Stimulated activated CD4-positive, alpha-beta T cell treated with anti-CD3 and anti-CD28 coated beads, Interleukin-12 subunit alpha, Interleukin-12 subunit beta, amount 100 ng/mL, for 48 hours (primary cell): ENCODE data around the gene GNPDA1.
A peak's percentile ranks its signal among the peaks of the same experiment; 100 is the strongest.

Experiments used
- DNase-seq, 3 donors: peaks; one replicate each; pipeline ENCODE4 v3.0.0-alpha.2; 2020; ENCODE audit warnings: low read depth in 2 of 3, low spot score in 1 of 3

Gene GNPDA1

DNA sequence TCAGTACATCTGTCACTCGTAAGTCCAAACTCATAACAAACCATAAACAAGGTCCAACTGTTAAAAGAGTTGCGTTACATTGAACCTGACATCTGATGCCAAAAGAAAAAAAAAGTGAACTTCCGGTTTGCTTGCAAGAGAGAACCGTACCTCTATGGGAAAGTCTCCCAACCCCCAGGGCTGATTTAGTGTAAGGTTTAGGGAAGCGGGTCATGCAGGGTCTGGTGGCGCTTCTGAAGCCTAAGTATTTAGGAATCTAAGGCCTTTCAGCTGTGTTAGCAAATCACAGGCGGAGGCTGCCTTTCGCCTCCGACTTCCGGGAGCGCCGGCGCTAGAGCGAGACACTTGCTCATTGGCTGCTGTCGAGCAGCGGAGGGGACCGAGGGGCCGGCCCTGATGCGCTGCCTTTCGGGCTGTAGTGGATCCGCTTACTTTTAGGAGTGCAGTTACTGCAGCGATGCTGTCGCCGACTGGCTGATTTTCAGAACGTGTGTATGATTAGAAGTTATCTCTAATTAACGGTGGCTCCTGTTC, 12.0 kb upstream of the GNPDA1 start:
- peak; percentile 71 to 82 (median 81) for DNase-seq

- no peak for DNase-seq
Measured at GRCh38 chr5:142023836-142024235, 11.0 kb upstream of the GNPDA1 start.

- DNase-seq = no peak
Measured at GRCh38 chr5:142020122-142020659, 7.4 kb upstream of the GNPDA1 start.

DNA sequence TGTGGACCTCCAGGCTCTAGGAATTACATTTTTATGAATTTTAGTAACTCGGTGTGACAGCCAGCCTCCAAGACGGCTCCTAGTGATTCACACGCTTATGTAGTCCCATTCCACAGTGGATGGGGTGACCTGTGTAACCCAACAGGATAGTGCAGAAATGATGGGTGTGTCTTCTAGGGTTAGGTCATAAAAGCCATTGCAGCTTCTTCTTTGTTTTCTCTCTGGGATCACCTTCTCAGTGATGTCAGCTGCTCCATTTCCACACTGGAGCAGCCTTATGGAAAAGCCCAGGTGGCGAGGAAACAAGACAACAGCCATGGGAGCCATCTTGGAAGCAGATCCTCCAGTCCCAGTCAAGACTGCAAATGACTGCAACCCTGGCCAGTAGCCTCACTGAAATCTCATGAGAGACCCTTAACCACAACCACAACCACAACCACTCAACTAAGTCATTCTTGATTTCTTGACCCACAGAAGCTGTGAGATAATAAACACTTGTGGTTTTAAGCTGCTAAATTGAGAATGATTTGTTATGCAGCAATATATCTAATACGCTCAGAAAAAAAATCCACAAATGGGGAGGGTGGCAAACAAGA, 5.1 kb upstream of the GNPDA1 start:
- no peak for DNase-seq

DNA sequence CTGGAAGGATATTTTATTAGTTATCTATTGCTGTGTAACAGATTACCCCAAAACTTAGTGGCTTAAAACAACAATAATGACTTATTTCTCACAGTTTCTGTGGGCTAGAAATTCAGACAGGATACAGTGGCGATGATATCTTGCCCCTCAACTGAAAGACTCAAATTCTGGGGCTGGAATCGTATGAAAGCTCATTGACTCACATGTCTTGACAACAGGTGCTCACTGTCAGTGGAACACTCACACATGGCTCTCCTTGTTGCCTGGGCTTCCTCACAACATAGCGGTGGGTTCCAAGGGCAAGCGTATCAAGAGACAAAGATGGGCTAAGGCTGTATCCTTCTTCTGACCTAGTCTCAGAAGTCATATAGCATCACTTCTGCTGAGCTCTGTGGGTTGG, 3.7 kb upstream of the GNPDA1 start:
- no peak for DNase-seq

- DNase-seq = peak in 2 of 3 donors; percentile 45 to 55
Measured at GRCh38 chr5:142015781-142016533, 3.1 kb upstream of the GNPDA1 start.

DNA sequence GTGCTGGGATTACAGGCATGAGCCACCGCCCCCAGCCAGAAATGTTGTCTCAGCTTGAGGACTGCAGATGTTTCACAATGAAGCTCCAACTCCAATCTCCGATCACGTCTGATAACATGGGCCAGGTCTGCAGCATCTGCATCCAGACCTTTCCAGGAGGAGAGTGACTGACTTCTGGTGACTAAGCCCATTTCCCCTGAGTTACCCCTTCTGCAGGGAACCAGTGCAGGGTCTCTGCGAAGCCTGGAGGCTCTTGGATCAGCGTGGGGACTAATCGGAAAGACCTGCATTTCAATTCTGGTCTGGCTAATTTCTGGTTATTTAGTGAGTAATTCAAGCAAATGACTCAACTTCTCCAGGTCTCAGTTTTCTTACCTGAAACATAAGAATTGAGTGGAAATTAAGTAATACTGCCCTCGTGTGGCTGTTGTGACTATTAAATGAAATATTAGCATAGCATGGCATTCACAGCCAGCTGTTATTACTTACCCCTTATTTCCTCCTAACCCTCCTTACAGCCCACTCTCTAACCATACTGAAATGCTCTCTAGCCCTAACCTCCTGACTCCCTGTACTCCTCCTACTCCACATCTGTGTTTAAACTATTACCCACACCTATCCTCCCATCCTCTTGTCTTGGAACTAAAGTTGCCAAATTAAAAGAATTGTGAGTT, 2.2 kb upstream of the GNPDA1 start:
- peak in 1 of 3 donors; percentile 79 for DNase-seq

- DNase-seq = no peak
Measured at GRCh38 chr5:142013734-142014521, 1.1 kb upstream of the GNPDA1 start.

GRCh38 chr5:142012186-142012785, 541 bp downstream of the GNPDA1 start:
- DNase-seq = peak; percentile 56 to 76 (median 66)

GRCh38 chr5:142011572-142012185, 1.1 kb downstream of the GNPDA1 start:
- no peak for DNase-seq

- DNase-seq = no peak
Measured at GRCh38 chr5:142009886-142010285, 2.9 kb downstream of the GNPDA1 start.

- DNase-seq = no peak
Measured at GRCh38 chr5:142008813-142009212, 4.0 kb downstream of the GNPDA1 start.

DNA sequence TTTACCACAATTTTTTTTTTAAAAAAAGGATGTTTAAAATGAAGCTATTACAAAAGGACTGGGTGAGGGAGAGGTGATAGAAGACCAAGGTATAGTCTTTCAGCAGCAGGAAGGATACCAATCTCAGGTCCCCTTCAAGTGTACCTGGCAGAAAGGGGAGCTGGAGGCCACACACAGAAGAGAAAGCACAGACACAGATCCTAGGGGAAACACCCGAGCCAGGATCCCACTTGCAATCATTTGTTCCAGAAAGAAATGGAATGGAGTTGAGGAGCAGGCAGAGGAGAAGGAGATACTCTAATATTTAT, 5.6 kb downstream of the GNPDA1 start:
- DNase-seq = no peak

- peak in 1 of 3 donors; percentile 55 for DNase-seq
Measured at GRCh38 chr5:142006363-142007236, 6.2 kb downstream of the GNPDA1 start.

GRCh38 chr5:142003266-142003800, 9.5 kb downstream of the GNPDA1 start:
- no peak for DNase-seq

- no peak for DNase-seq
Measured at GRCh38 chr5:142000704-142001484, 11.9 kb downstream of the GNPDA1 start.

DNA sequence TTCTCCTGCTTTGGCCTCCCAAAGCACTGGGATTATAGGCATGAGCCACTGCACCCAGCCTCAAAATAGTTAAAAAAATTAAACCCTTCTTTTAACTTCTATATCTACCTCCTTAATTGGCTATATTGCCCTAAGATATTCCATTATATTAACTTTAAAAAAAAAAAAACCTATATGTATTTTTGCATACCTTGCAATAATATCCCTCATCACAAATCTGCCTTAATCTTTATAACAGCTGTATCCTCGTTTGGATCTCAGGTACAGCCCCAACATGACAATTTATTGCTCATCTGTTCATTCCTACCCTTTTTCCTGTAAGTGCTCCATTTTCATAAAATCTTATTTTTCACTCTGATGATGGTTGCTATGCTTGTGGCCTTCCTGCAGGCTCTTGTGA, 12.7 kb downstream of the GNPDA1 start:
- DNase-seq = no peak

DNA sequence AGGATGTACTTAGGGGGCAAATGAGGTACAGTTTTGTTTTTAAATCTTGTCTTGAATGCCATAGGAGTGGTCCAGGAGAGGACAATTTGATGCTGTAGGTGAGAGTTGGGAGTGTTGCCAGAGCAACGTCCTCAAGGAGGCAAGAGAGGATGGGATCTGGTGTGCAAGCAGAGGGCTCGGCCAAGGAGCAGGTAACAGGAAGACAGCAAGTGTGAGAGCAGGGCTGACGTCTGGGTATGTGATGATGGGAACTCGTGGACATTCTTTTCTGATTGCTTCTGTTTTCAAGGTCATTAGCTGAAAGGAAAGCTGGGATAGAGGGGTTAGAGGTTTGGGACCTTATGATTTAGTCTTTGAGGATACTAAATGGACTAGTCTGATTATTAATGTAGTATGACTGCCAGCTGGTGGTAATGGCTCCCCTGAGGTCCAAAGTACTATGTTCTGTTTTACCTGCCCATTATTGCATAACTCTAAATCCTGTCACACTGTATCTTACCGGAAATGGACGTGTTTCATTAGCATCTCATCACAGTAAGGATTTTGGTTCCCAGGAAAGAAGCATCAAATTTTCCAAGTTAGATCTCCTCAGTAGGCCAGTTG, 15.4 kb downstream of the GNPDA1 start:
- DNase-seq = no peak
